Colon (tissue), 2 donors: ENCODE results near the gene PTPRG.

Experiments used
- FAIRE-seq: peaks from 2 replicates; lab custom pipeline; 2012; peaks lifted over from hg19 to GRCh38; lab: Jason Lieb, UNC
- donor health status: control.
- donor health status: control.

PTPRG gene

DNA sequence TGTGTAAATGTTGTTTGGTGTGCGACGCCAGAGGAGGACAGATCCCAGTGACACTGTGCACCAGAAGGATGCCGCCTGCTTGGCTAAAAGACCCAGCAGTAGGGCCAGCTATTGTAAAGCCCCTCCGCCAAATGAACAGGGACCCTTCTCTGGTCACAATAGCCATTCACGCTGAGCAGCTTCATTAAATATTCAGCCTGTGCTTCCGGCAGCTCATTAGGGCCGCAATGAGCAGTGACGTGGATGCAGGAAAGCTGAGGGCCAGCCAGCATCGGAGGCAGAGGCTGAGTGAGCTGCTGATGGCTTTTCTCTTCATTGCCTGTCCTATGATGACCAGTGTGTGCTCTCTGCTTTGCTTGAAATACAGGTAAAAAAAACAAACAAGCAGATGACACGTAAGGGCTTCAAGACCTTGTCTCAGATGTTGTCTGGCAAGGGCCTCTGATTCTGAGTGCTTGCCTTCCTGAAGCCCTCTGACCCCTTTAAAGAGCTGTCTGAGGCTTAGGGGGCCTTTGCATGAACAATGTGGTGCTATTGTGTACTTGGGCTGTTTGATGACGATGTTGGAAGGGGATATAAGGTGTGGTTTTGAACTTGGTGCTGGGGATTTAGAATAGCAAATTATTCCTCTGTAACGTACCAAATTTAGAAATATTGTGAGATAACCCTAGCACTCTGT, 681.6 kb downstream of the PTPRG start:
- FAIRE-seq: no peak

DNA sequence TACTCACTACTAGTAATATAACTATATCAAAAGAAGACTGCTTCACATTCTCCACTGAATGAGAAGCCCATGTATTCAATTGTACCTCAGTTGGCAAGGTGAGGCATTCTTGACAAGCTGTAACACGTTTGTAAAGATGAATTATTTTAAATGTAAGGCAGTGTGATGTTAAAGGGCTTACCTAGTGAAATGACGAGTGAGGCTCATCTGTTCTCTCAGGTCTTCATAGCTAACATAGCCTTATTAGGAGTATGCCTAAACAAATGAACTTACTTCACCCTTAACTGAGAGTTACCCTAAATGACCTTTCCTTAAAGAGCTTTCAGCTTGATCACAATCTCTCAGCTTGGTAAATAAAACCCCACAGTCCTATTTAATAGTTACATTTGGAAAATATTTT, 684.7 kb downstream of the PTPRG start:
- no peak for FAIRE-seq

DNA sequence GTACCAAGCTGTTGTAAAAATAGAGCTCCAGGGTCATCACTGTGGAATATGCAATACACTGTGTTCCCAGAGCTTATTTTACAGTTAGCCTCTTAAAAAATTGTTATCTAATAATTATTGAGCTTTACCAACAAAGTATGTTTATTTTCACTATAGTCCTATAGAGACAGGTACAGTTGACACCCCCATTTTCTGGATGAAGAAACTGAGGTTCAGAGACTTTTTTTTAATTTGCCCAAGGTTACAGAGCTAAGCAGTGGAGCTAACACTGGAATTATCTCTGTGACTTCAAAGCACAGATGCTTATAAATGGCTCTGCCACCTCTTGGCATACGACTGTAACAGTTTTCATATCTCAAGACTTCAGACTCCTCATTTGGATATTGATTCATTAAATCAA, 685.6 kb downstream of the PTPRG start:
- no peak for FAIRE-seq

DNA sequence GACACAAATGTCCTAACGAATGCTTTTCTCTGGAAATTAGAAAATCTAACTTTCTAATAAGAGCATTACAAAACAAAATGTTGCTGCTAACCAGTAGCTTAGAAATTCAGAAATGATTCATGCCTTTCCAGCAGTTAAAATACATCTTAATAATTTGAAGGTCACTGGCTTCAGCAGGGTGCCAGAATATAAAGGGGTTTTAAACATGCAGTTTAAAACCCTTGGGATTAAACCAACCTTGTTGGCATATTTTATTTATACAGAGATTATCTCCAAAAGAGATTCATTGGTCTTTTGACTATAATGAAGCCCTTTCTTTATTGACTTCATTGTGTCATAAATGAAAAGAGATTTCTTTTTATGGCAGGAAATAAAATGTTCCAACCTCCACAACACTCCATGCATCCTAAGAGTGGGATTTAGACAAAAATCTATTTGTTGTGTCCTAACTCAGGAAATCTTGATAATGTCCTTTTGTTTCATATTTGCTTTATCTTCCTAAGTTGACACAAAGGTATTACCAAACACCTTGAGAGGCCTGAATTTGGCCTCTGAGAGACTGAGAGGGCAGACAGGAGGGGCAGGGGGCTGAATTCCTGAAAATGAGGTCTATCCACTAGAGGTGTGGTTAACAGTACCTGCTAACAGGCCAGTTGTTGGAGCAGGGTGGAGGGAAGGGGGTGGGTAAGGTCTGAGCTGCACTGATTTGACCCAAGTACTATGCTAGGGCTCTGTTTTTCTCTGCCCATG, 687.5 kb downstream of the PTPRG start:
- no peak for FAIRE-seq

DNA sequence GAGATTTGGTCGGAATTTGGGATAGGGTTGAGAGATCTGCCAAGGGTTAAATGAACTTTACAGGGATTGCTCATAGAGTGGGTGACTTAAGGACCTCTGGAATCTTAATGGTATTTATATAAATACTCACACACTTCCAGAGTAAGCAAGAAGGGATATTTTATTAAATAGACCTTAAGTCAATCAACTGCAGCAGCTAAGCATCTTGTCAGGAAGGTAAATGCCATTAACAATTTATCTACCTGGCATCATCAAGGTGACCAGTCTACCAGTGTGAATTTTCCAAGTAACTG, 688.1 kb downstream of the PTPRG start:
- FAIRE-seq: no peak

DNA sequence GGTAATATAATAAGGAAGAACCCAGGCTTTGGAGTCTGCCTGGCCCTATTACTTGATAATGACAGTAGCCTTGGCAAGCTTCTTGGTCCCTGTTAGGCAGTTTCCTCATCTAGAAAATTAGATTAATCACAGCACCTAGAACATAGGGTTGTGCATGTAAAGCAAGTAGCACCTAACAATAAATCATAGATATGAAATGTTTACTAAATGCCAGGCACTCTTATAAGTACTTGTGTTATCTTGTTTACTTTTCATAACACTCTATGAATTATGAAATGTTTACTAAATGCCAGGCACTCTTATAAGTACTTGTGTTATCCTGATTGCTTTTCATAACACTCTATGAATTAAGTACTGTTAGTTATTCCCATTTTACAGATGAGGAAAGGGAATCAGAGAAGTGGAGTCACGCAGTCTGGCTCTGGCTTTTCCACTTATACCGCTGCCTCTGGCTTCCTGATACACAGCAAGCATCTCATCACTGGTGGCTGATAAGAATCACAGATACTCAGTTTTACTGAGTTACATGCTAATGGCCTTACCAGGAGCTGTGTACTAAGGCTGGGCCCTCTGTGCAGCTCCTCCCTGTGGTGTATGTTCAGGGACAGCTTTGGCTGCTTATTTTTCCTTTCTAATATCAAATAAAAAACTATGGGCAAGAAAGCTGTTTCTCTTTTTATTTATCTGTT, 688.6 kb downstream of the PTPRG start:
- no peak for FAIRE-seq

DNA sequence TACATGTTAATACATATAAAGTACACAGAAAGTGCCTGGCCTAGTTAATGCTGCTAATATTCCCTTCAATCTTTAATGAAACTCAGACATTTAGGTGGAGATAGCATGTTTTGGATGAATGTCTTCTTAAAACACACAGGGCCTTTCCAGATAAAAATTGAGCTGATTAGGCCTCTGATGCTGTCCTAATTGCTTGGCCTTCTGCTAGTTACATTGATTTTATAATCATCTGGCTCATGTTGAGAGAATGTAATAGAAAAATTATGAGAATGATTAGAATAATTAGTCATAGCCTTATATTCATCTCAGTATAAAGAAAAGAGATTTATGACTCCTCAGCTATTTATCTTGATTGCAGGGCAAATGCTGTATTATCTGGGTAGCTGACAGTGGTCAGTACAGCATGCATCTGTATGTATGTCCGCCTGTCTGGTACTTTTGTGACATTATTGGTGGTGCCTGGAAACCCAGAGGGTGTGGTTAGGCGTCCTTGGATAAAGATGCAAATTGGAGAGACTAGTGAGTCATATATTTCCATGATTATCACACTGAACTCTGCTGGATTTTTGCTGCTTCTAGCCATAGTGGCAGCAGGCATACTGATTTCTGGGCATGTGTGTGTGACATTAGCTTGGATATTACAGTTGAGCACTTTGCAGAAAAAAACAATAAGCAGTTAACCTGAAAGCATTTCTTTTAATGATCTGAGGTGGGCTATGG, 691.2 kb downstream of the PTPRG start:
- FAIRE-seq: no peak

DNA sequence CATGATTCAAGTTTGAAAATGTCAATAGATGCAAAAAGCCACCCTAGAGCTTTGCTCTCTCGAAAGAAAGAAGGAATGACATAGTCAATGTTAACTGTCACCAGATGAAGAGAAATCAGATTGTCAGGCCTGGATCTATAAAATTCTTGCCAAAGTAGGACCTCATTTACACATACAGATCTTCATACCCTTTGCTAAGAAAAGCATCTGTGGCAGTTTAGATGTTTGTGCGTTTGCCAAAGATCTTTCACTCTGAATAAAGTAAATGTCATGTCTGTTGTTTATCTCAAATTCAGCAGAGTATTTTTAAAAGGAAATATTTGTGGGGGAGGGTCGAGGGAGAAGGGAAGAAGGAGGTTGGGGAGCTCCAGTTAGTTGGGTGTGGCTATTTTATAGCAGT, 692.6 kb downstream of the PTPRG start:
- no peak for FAIRE-seq

DNA sequence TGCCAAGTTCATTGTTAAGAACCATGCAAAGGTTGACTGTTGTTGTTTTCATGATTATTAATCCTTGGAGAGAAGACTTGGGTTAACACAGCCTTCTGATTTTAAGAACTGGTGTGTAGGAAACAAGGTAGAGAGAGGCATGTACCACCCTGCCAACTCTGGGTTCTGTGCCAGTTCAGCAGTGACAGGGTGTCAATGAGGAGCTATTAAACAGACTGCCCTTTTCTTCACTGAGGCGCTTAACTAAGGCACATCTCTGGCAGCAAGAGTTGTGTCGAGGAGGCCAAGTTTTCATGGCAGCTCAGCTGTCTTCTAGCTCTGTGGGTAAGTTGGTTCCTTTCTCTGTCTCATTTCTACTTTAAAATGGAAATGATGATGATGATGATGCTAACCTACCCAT, 694.4 kb downstream of the PTPRG start:
- no peak for FAIRE-seq

DNA sequence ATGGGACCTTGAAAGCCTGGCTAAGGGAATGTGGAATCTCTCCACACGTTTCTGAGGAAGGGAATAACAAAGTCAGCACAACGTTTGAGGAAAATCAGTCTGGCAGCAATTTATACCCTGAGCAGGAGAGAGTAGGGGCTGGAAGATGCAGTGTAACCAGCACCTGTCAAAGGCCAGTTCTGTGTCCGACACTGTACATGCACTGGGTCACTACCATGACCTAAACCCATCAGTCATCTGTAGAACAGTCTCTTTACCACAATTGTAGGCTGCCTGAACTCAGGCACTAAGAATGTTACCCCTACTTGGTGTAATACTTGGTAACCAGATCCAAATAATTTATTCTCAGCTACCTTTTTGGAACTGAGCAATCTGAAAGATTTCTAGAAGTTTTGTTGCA, 698.6 kb downstream of the PTPRG start:
- FAIRE-seq: no peak

DNA sequence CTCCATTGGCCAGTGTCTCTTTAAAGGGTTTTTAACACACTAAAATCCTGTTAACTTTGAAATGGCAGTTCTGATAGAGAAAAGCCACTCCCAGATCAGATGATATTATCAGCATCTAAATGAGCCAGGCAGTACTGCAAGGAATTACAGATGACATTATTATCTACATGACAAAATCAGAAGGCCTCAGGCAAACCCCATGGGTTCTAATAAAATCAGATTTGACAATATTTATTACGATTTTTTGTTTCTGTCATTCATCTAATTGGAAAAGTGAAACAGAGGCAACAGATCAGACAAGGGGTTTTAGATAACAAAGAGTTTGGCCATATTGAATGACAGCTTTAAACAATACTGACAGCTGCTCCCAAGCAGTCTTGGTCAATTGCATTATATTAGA, 699.3 kb downstream of the PTPRG start:
- no peak for FAIRE-seq

DNA sequence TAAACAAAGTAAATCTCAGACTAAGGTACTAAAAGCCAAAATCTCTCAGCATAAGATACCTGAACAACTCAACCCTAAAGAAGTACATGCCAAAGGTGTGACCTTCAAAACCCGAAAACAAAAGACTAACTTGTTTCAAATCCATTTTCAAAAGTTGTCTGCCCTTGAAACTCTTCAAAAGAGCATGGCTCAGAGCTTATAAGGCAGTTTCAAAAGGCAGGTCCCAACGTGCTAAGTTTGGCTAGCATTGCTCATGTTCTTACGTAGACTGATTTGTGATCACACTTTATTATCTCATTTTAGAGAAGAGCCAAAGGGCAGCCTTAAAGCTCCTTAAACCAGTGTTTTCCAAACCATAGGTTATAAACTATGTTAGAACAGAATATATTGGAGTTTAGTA, 699.8 kb downstream of the PTPRG start:
- no peak for FAIRE-seq

DNA sequence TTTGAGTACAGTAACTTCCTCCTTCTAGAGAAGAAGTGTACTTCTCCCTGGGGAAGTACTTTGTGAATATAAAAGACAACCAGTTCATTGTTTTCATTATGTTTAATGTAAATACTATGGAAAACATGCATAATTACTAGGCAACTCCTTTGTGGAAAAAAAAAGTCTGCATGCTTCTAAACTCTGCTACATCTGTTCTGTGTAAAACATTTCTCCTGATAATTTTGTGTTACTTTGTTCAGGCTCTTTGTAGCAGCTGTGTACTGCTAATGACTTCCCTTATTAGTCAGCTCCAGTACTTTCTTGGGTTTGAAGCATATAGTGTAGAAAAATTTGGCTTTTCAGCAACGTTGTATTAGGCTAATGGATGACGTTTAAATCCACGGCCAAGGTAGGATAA, 700.4 kb downstream of the PTPRG start:
- no peak for FAIRE-seq

DNA sequence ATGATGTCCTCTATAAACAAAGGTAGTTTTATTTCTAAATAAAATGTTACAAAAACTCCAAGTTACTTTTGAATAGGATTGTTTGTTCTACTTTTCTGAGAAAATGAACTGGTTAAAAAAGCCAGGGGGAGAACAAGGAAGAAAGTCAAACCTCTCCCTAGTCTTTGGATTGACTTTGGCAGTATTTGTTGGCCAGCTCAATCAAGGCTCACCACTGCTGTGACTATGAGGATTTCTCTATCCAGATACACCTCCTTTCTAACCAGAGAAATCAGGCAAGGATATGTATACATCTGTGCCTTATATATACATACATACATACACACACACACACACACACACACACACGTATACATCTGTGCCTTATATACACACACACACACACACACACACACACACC, 704.2 kb downstream of the PTPRG start:
- no peak for FAIRE-seq

DNA sequence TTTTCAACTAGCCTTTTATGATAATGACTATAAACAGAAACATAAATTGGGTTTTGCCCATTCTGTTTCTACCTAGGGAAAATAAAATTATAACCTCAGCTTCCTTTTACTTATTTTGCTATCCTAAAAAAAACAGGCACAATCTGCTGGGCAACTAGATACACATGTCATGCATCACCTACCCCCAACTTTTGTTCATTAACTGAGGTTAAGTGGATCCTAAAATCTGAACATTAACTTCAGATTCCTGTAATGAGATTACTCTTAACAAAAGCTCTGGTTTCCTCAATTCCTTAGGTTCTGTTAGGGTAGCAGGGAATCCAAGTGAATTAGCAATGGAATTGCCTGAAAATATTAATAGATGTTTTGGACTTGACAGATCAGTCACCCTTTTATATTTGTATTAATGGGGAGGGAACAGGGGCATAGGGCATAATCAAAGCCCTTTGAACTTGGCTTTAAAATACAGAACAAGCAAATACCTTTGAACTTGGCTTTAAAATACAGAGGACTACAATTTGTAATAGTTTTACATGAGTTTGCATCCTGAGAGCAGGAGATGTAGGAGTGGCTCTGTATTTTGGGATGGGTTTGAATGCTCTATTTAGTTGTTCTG, 705.4 kb downstream of the PTPRG start:
- no peak for FAIRE-seq

DNA sequence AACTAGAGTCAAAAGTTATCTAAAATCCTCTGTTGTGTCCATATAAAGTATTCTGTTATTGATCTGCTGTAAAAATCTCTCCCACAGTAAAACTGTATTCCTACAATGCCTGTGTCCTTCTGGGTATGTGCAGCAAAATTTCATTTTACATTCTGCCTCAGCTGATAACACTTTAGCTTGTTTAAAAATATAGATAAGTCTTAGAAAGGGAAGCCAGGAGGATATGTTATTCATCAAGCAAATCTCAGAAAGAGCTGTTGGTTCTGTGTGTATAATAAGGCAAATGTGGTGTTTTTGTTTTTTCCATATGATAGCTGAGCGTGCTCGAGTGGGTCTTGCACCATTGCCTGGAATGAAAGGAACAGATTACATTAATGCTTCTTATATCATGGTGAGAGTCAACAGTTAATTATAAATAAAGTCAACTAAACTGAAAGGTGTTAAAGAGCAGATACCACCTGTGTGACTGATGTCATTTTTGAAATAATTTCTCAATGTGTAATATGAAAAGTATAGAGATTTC, 715.3 kb downstream of the PTPRG start:
- FAIRE-seq: no peak

DNA sequence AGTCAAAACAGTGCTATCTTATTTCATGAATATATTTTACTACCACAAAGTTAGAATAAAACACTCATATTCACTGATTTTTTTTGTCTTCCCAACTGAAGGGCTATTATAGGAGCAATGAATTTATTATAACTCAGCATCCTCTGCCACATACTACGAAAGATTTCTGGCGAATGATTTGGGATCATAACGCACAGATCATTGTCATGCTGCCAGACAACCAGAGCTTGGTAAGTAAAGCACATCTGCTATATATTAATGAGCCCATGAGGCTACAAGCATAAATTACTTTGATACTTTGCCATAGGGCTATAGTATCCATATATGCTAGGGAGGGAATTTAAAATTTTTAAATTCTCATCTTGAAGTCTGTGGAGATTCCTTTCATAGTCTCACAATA, 716.1 kb downstream of the PTPRG start:
- no peak for FAIRE-seq

DNA sequence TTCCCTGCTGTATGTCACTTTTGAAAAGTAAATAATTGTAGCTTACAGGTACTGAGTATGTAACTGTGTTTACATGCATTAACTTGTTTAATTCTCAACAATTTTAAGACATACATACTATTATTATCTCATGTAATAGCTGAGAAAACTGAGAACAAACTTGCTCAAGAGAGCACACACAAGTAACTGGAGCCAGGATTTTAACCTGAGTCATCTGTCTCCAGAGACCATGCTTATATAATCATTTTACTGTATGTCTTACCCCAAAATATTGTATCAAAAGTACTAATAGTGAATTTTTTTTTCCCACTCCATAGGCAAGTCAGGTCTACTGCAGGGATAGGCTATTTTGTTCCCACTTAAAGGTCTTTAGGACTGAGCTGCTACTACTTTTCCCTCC, 716.6 kb downstream of the PTPRG start:
- no peak for FAIRE-seq

DNA sequence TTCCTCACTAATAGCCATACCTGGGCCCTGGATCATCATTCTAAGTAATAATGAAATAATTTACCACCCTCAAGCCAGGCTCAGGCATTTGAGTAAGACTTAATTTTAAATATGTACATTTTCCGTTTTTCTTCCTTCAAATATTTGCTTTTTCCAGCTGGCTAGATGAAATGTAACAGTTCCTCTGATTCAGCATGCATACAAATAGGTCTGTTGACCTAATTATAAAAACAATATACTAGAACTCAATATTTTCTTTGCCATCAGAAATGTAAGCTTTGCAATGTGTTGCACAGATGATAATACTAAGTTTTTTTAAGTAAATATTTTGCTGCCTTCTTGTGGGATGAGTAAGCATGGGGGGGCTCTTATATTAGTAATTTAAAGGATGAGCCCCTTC, 720.4 kb downstream of the PTPRG start:
- FAIRE-seq: no peak

DNA sequence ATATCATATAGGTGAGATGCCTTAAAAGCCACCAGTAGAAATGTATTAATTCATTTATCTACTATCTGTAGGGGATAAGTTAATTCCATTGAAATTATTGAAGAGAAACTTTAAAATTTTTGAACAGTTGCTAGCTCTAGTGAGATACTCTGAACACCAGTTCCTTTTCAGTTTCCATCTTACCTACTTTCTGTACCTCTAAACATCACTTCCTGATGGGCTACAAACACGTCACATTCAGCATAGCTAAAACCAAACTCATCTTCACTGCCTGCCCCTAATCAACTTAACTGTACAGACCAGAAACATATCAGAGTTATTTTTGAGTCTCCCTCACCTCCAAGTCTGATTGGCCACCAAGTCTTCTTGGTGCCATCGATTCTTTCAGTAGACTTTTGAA, 723.1 kb downstream of the PTPRG start:
- no peak for FAIRE-seq

DNA sequence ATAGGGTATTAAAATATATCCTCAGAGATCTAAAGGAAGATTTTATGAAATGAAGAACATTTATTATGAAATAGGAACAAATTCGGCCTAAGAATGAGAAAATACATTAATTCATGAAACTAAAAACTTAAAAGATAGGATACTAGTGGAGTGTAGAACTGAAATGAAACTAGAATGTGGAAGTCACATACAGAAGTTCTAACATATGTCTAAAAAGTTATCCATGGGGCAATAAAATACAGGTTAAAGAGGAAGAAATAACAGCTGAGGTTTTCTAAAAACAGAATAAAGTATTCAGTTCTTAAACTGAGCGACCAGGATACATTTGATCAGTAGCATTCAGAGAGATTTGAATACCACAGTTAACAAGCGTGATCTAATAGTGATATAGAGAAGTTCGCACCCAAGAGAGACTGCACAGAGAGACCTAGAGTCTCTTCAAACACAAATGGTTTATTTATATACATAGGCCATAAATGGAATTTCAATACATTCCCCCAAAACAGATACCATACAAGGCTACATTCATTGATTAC, 726.1 kb downstream of the PTPRG start:
- FAIRE-seq: no peak

DNA sequence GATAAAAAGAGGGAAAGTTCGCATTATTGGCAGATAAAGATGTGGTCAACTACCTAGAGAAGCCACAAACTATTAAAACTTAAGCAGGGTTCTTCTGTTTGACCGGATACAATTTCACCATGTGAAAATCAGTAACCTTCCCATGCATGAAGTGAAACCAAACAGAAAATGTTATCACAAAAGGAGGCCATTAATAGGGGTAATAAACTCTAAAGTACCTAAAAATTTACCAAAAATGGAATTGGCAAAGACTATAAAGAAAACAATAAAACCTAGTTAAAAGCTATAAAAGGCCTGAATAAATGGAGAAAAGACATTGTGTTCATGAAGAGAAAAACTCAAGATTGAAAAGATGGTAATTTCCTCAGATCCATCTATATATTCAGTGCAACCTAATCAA, 728.6 kb downstream of the PTPRG start:
- no peak for FAIRE-seq
